Neural progenitor cell (in vitro differentiated cells): Measurements from ENCODE around the gene GNA14. TPM values are rescaled to one million over a fixed set of nuclear protein-coding genes. Genes with fewer than 3 reads are reported as not detected.
"Not testable (repeated sequence)": the region's sequence is repeated elsewhere in the genome, so short reads cannot be mapped to it uniquely, and the experiment has no call there.

Experiments
- DNase-seq: peaks from one replicate; pipeline ENCODE4 v3.0.0-alpha.2; 2016; ENCODE audit warnings: low spot score
- H2AFZ ChIP-seq: fragments of 200-600 bp; sonication (generic); replicated peaks from 2 replicates; pipeline ENCODE4 v1.6.1; 2016; ENCODE audit warnings: antibody characterized with exemption
- H3F3A ChIP-seq: fragments of 200-600 bp; sonication (generic); 2 replicates; pipeline ENCODE4 v1.6.1; 2016; ENCODE audit warnings: antibody characterized with exemption, low read depth
- H3K27ac ChIP-seq: fragments of 200-600 bp; sonication (generic); 2 replicates; pipeline ENCODE4 v1.5.1; 2016; ENCODE audit warnings: mild to moderate bottlenecking
- H3K27me3 ChIP-seq: fragments of 200-600 bp; sonication (generic); 2 replicates; pipeline ENCODE4 v1.6.1; 2016; ENCODE audit warnings: mild to moderate bottlenecking, moderate library complexity
- H3K36me3 ChIP-seq: fragments of 200-600 bp; sonication (generic); 2 replicates; pipeline ENCODE4 v1.5.1; 2016
- H3K4me1 ChIP-seq: fragments of 200-600 bp; sonication (generic); 2 replicates; pipeline ENCODE4 v1.6.1; 2016; ENCODE audit warnings: mixed run types
- H3K4me2 ChIP-seq: fragments of 200-600 bp; sonication (generic); 2 replicates; pipeline ENCODE4 v1.6.1; 2016
- H3K4me3 ChIP-seq: fragments of 200-600 bp; sonication (generic); 2 replicates; pipeline ENCODE4 v1.5.1; 2016
- H3K79me2 ChIP-seq: fragments of 200-600 bp; sonication (generic); 2 replicates; pipeline ENCODE4 v1.6.1; 2016; ENCODE audit warnings: low read depth
- H3K9ac ChIP-seq: fragments of 200-600 bp; sonication (generic); 2 replicates; pipeline ENCODE4 v1.6.1; 2016
- H3K9me3 ChIP-seq: fragments of 200-600 bp; sonication (generic); 2 replicates; pipeline ENCODE4 v1.5.1; 2016; ENCODE audit warnings: low read depth
- H4K20me1 ChIP-seq: fragments of 200-600 bp; sonication (generic); 2 replicates; pipeline ENCODE4 v1.6.1; 2016; ENCODE audit warnings: low read depth
- H3K27ac Mint-ChIP-seq: 3 replicates; pipeline ENCODE4 v1.8.0; 2021; ENCODE audit warnings: mixed read lengths
- H3K27me3 Mint-ChIP-seq: 2 replicates; pipeline ENCODE4 v1.8.0; 2022; ENCODE audit warnings: low read depth, mild to moderate bottlenecking, inconsistent platforms, moderate library complexity, mixed read lengths; ENCODE audit not compliant: insufficient read depth
- H3K36me3 Mint-ChIP-seq: 3 replicates; pipeline ENCODE4 v1.8.0; 2021; ENCODE audit warnings: mixed read lengths
- H3K4me1 Mint-ChIP-seq: 3 replicates; pipeline ENCODE4 v1.8.0; 2021; ENCODE audit warnings: mixed read lengths
- H3K4me3 Mint-ChIP-seq: 3 replicates; pipeline ENCODE4 v1.8.0; 2021; ENCODE audit warnings: mild to moderate bottlenecking, moderate library complexity, mixed read lengths
- H3K9me3 Mint-ChIP-seq: 3 replicates; pipeline ENCODE4 v1.8.0; 2020; ENCODE audit warnings: mixed read lengths
- EZH2 ChIP-seq: fragments of 200-600 bp; sonication (generic); IDR thresholded peaks from 2 replicates; pipeline ENCODE4 v1.6.1; 2017; ENCODE audit warnings: antibody characterized with exemption, mild to moderate bottlenecking, moderate library complexity
- EZH2phosphoT487 ChIP-seq: fragments of 200-600 bp; sonication (generic); IDR thresholded peaks from 2 replicates; pipeline ENCODE4 v1.6.1; 2017; ENCODE audit warnings: antibody characterized with exemption
- total RNA-seq: library from RNA; depleted of rRNA; stranded (reverse); fragments of >200 nt; gene quantifications from 2 replicates; pipeline ENCODE4 v1.2.3, GENCODE V29; 2015; ENCODE audit warnings: low replicate concordance
- TF ChIP-seq, protein P1 (sequence below): fragments of 200-600 bp; sonication (generic); IDR thresholded peaks from 2 replicates; pipeline ENCODE4 v1.5.1; 2017; ENCODE audit warnings: antibody characterized with exemption, mild to moderate bottlenecking

Gene GNA14
- total RNA-seq, 1 donor from 2014 or later = not detected

DNA sequence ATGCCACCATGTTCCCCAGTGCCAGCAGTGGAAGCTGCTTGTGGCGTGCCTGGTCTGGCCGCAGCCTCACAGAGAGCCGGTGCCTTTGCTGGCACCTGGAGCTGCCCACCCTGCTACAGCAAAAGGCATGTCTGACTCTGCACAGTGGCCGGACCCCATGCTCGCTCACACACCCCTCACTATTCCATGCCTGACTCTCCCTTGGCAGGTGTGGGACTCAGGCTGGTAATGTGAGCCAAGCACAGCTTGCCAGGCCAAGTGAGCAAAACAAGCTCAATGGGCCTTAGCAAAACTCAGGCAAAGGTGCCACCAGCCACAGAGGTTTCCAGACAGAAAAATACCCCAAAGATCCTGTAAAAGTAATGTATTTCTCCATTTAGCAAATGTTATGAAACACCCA, 15.5 kb downstream of the GNA14 start:
- Mint-ChIP-seq H3K9me3 (no peaks in the 10 kb centered on the region), H3K4me1 (no peaks in the 10 kb centered on the region), H3K27ac (no peak overlapping the region), H3K36me3 (no peaks in the 10 kb centered on the region), H3K4me3 (no peak overlapping the region), H3K27me3 (no peaks in the 10 kb centered on the region)
- no peaks in the 10 kb centered on the region for H3K4me1 ChIP-seq
- H3K27ac ChIP-seq = no peak overlapping the region
- H3F3A ChIP-seq = no peaks in the 10 kb centered on the region
- H3K9ac ChIP-seq = no peak overlapping the region
- H2AFZ ChIP-seq = no peak overlapping the region
- H3K79me2 ChIP-seq = no peaks in the 10 kb centered on the region
- H3K4me3 ChIP-seq = no peak overlapping the region
- no peak overlapping the region for H3K4me2 ChIP-seq
- H3K36me3 ChIP-seq = no peaks in the 10 kb centered on the region
- H4K20me1 ChIP-seq = no peaks in the 10 kb centered on the region
- DNase-seq = no peak
- no peaks in the 10 kb centered on the region for H3K9me3 ChIP-seq
- TF ChIP-seq EZH2 = no peak
- TF ChIP-seq, protein P1, sequence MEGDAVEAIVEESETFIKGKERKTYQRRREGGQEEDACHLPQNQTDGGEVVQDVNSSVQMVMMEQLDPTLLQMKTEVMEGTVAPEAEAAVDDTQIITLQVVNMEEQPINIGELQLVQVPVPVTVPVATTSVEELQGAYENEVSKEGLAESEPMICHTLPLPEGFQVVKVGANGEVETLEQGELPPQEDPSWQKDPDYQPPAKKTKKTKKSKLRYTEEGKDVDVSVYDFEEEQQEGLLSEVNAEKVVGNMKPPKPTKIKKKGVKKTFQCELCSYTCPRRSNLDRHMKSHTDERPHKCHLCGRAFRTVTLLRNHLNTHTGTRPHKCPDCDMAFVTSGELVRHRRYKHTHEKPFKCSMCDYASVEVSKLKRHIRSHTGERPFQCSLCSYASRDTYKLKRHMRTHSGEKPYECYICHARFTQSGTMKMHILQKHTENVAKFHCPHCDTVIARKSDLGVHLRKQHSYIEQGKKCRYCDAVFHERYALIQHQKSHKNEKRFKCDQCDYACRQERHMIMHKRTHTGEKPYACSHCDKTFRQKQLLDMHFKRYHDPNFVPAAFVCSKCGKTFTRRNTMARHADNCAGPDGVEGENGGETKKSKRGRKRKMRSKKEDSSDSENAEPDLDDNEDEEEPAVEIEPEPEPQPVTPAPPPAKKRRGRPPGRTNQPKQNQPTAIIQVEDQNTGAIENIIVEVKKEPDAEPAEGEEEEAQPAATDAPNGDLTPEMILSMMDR = no peak
- no peak for TF ChIP-seq EZH2phosphoT487
- H3K27me3 ChIP-seq = no peaks in the 10 kb centered on the region

DNA sequence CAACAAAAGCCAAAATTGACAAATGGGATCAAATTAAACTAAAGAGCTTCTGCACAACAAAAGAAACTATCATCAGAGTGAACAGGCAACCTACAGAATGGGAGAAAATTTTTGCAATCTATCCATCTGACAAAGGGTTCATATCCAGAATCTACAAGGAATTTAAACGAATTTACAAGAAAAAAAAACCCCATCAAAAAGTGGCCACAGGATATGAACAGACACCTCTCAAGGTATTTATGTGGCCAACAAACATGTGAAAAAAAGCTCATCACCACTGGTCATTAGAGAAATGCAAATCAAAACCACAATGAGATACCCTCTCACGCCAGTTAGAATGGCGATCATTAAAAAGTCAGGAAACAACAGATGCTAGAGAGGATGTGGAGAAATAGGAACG, 19.3 kb downstream of the GNA14 start:
- H3K27me3 Mint-ChIP-seq, H3K4me3 Mint-ChIP-seq, H3K4me1 Mint-ChIP-seq, H3K27ac ChIP-seq, H3K9ac ChIP-seq, H3K36me3 Mint-ChIP-seq, H3K4me1 ChIP-seq, H3K27me3 ChIP-seq, H3F3A ChIP-seq, H4K20me1 ChIP-seq, H3K36me3 ChIP-seq, H3K9me3 ChIP-seq, H3K4me3 ChIP-seq, H3K4me2 ChIP-seq, H2AFZ ChIP-seq, H3K79me2 ChIP-seq, H3K27ac Mint-ChIP-seq, DNase-seq: not testable (repeated sequence)
- H3K9me3 Mint-ChIP-seq = peaks cover 17% of the 10 kb centered on the region

DNA sequence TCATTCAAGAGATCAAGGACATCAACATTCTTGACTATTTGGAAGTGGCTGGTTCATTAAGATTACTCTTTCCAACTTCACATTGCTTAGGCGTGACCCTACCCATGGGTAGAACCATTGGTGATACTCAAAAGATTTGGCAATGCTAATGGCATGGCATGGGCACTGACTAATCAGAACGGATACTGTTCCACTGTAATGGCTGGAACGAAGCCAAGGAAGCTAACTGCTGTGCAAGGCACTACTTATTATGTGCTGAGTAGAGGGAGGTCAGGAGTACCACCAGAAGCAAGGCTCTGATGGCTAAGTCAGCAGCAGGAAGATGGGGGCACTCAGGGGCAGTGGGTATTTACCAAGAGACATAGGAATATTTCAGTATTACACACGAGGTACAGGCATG, 31.9 kb downstream of the GNA14 start:
- H3K4me3 Mint-ChIP-seq = no peak overlapping the region
- H2AFZ ChIP-seq = no peak overlapping the region
- no peaks in the 10 kb centered on the region for H4K20me1 ChIP-seq
- H3K36me3 ChIP-seq = no peaks in the 10 kb centered on the region
- no peak overlapping the region for H3K27ac ChIP-seq
- H3K4me2 ChIP-seq = no peak overlapping the region
- no peak overlapping the region for H3K27ac Mint-ChIP-seq
- DNase-seq = no peak
- H3K79me2 ChIP-seq = no peaks in the 10 kb centered on the region
- no peaks in the 10 kb centered on the region for H3K4me1 ChIP-seq
- H3K36me3 Mint-ChIP-seq = no peaks in the 10 kb centered on the region
- H3K4me1 Mint-ChIP-seq = no peaks in the 10 kb centered on the region
- peaks cover 3% of the 10 kb centered on the region for H3K27me3 Mint-ChIP-seq
- H3K9ac ChIP-seq = no peak overlapping the region
- no peaks in the 10 kb centered on the region for H3K9me3 Mint-ChIP-seq
- TF ChIP-seq, protein P1 = no peak
- no peak for TF ChIP-seq EZH2
- no peak for TF ChIP-seq EZH2phosphoT487
- H3F3A ChIP-seq = no peaks in the 10 kb centered on the region
- H3K4me3 ChIP-seq = no peak overlapping the region
- no peaks in the 10 kb centered on the region for H3K27me3 ChIP-seq
- H3K9me3 ChIP-seq = no peaks in the 10 kb centered on the region

DNA sequence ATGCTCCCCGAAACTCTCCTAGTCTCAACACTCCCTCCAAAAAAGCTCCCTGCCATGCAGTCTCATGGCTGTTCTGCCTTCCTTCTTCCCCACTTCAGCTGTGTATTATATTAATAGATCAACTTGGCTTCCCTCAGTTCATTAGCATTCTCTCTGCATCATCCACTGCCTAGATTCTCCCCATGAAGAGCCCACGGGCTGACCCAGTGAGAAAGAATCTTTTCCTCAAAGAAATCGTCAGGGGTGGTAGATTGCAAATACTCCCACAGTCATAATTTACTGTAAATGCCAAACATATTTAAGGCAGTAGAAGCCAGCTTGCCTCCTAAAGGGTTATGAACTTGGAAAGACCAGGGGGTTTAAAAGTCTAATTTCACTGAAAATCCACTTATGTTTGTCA, 33.5 kb downstream of the GNA14 start:
- H3K27me3 Mint-ChIP-seq = peaks cover 3% of the 10 kb centered on the region
- H3K4me3 Mint-ChIP-seq = no peak overlapping the region
- no peak overlapping the region for H3K27ac Mint-ChIP-seq
- Histone ChIP-seq H3K9me3 (no peaks in the 10 kb centered on the region), H2AFZ (no peak overlapping the region), H3K9ac (no peak overlapping the region), H3K27ac (no peak overlapping the region), H3K79me2 (no peaks in the 10 kb centered on the region), H3K4me2 (no peak overlapping the region), H3F3A (no peaks in the 10 kb centered on the region), H4K20me1 (no peaks in the 10 kb centered on the region), H3K27me3 (no peaks in the 10 kb centered on the region), H3K4me1 (no peaks in the 10 kb centered on the region), H3K36me3 (no peaks in the 10 kb centered on the region), H3K4me3 (no peak overlapping the region)
- no peaks in the 10 kb centered on the region for H3K4me1 Mint-ChIP-seq
- H3K36me3 Mint-ChIP-seq = no peaks in the 10 kb centered on the region
- no peak for DNase-seq
- H3K9me3 Mint-ChIP-seq = no peaks in the 10 kb centered on the region
- no peak for TF ChIP-seq EZH2phosphoT487
- TF ChIP-seq, protein P1 = no peak
- no peak for TF ChIP-seq EZH2
